Islet of Langerhans (tissue), 1 donor: ENCODE measurements around the gene BAG5.

Experiments used
- FAIRE-seq: peaks from one replicate; lab custom pipeline; 2011; peaks lifted over from hg19 to GRCh38; lab: Jason Lieb, UNC

The BAG5 gene

GRCh38 chr14:103508521-103509329 lies 53.7 kb downstream of the BAG5 start:
- no peak for FAIRE-seq

DNA sequence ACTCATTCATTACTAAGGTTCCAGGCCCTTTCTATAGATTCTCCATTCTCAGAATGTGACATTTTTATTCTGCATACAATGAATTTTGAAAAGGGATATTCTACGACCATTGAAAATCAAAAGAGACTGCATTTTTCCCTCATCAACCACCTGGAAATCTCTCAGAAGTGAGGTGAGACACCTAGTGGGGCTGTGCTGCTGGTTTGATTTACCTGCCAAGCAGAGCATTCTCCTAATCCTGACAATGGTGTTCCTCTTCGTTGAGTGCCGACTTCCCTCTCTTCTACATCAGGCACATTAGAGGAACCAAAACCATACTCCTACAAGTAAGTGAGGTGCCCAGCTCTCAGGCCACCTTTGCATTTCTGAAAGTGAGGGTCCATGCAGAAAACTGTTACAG lies 54.7 kb downstream of the BAG5 start:
- no peak for FAIRE-seq
